HG03558 (cell line): Measurements from ENCODE around the gene HIBCH.
"Not testable (repeated sequence)": the region's sequence is repeated elsewhere in the genome, so short reads cannot be mapped to it uniquely, and the experiment has no call there.

Experiments used
- ATAC-seq: cut with Tn5 transposase; IDR thresholded peaks from one replicate; pipeline ENCODE4 v1.9.1; 2021; ENCODE audit warnings: moderate number of reproducible peaks; ENCODE audit not compliant: unreplicated experiment; ENCODE audit errors: extremely low read depth

HIBCH gene

DNA sequence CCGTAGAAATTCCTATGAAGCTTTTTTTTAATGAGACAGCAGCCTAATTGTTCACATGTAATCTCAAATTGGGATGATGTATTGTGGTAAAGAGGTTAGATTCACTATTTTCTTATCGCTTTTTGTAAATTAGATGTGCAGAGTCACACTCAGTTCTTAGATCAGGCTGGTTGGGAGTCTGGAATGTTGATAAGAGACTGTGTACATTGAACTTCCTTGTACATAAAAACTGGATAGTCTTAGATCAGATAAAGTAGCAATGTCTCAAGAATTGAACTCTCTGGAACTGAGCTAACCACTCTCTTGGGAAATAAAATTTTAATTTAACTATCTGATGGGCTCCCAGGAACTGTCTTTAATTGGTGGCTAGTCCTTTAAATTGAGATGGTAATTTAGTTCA is 149.0 kb downstream of the HIBCH start:
- no peak for ATAC-seq

DNA sequence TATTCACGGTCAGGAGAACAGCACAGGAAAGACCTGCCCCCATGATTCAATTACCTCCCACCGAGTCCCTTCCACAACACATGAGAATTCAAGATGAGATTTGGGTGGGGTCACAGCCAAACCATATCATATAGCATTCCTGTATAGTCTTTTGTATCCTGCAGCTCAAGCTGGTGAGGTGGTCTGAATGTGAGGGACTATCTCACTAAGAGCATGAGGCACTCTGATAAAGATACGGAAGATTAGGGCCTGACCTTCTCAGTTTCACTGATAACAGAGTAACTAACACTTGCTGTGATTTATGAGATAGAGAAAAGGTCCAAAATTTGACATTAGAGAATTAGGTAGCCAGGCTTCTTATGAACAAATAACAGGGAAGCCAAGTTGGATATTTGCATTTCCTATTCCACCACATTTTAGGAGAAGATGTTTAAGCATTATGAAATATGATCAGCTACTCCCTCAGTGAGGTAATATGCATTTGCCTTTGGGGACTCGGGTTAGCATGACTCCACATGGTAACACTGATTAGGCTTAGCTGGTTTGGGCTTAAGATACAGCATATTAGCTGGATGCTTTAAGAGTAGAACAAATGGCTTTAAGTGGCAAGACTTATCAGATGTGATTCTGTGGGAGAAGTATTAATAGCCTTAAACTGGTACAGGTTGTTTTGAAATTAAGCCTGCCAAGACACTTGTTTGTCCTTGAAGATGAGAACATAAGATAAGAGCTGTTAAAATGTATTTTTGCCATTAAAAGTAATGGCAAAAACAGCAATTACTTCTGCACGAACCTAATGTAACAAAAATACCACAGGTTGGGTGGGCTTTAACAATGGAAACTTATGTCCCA is 150.2 kb downstream of the HIBCH start:
- ATAC-seq: no peak

DNA sequence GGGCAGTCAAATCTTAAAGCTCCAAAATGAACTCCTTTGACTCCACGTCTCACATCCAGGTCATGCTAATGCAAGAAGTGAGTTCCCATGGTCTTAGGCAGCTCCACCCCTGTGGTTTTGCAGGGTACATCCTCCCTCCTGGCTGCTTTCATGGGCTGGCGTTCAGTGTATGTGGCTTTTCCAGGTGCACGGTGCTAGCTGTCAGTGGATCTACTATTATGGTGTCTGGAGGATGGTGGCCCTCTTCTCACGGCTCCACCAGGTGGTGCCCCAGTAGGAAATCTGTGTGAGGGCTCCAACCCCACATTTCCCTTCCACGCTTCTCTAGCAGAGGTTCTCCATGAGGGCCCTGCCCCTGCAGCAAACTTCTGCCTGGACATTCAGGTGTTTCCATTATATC is 151.9 kb downstream of the HIBCH start:
- ATAC-seq: no peak

DNA sequence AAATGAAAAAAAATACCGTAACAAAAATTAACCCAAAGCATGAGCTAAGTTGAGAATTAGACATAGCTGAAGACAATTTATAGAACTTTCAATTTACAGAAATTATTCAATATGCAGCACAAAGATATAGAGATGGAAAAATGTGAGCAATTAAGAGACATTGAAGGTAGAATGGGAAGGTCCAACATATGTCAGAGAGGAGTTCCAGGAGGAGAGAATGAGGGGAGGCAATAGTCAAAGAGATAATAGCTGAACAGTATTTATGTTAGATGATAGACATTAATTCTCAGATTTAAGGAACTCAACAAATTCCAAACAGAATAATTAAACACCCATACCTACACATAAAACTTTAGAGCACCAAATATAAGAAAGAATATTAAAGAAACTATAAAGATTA is 154.1 kb downstream of the HIBCH start:
- no peak for ATAC-seq

DNA sequence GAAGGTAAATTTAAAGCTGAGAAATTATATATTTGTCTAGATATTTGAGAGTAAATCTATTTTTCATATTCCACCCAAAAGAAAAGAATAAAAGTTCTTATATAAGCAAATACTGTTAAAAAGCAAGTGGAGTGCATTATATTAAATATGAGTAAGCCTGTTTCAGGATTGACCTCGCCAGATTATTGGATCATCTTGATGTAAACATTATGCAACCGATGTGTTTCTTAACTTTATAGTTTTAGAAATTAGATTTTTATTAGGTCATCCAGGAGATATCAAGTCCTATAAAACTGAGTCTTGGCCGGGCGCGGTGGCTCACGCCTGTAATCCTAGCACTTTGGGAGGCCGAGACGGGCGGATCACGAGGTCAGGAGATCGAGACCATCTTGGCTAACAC is 156.8 kb downstream of the HIBCH start:
- no peak for ATAC-seq

DNA sequence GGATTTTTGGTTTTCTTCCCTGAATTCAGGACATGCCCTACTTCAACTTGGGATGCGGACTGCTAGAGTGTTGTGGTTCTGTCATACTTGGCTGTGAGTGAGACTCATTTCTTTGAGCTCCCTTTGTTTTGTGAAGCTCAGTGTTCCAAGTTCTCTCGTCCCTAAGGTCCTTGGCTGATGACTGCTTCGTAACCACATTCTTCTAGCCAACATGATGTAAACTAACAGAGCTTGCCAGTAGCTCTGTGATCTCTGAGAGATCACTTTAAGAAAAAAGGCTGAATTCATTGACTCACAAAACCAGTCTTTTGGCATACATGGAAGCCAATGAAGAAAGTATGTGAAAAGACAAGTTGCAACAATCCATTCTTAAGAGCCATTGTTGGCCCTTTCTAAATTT is 160.2 kb downstream of the HIBCH start:
- no peak for ATAC-seq

DNA sequence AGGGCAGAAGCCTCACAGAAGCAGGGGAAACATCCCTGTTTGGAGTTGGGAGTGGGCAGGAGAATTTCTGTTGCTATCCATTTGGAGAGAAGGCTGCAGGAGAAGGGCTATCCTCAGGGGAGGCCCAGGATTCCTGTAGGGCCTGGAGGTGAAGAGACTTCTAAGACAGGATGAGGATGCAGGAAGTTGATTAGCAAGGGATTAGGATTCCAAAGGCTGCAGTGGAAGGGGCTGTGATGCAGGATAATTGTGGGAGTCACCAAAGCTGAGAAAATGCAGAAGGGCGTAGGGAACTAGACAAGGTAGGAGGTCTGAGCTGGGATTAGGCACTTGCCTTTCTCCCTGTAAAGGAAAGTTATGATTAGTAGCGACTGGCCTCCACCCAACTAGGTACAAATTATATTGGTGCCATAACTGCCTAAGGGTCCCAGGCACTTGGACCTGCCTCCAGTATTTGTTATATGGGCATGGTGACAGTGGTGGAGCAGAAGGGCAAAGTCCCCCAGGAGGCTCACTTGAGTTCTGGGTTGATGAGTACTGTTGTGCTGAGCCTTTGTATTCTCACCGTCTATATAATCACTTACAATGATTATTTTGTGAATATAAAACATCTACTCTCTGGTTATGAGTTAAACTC is 160.7 kb downstream of the HIBCH start:
- no peak for ATAC-seq

DNA sequence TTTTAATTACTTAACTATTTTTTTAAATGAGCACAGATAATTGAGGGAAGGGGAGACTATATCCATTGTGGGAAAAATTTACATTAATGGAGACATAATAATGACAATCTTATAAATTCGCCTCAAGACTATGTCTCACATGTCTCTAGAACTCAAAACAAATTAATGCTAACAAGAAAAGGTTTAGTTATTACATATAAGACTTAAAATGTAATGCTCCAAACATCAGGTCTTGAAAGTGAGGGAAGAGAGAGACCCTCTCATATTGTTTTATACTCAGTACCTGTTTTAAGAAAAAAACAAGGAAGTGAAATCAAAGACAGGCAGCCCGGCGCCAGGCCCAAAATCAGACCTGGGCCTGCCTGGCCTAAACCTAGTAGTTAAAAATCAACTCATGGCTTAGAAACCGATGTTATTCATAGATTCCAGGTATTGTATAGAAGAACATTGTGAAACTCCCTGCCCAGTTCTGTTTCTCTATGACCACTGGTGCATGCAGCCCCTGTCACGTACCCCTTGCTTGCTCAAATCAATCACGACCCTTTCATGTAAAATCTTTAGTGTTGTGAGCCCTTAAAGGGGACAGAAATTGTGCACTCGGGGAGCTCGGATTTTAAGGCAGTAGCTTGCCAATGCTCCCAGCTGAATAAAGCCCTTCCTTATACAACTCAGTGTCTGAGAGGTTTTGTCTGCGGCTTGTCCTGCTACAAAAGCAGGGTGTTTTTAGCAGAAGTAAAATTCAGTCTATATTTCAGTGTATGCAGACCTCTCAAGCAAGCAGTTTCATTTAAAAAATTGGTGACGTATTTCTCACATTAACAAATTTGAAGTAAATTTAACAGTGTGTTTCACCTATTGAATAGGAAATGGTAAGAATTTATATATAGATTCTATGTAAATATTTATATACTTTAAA is 161.8 kb downstream of the HIBCH start:
- ATAC-seq: not testable (repeated sequence)

DNA sequence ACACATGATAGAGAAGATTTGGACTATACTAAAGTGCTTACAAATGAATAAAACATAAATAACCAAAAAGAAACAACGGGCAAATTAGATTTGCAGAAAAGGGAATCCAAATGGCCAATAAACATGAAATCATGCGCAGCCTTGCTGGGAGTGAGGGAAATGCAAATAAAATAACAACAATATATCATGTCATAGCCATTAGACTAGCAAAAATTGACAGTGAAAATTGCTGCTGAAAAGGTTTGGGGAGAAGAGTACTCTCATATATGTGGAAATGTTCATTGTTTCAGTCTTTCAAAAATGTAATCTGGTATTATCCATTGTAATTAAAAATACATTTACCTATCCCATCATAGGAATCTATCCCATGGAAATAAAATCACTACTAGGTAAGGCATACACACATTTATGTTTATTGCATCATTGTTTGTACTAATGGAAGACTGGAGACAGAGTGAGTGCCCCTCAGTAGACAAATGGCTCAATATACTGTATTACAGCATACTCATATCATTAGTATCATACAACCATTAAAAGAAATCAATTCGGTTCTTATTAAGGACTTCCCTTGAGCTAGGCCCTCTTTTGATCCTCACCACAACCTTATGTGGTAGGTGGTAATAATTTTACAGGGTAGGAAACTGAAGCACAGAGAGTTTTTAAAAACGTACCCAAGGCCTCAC is 163.0 kb downstream of the HIBCH start:
- no peak for ATAC-seq
